HG03469 (cell line): ENCODE data around the gene NUDT8.
"Not testable (repeated sequence)": the region's sequence is repeated elsewhere in the genome, so short reads cannot be mapped to it uniquely, and the experiment has no call there.

ENCODE experiments used
- ATAC-seq: cut with Tn5 transposase; IDR thresholded peaks from one replicate; pipeline ENCODE4 v1.9.1; 2021; ENCODE audit warnings: mild to moderate bottlenecking, moderate library complexity, moderate number of reproducible peaks; ENCODE audit not compliant: unreplicated experiment

NUDT8 gene

GRCh38 chr11:67613960-67614715 is 15.6 kb downstream of the NUDT8 start:
- ATAC-seq = peak; percentile 61

GRCh38 chr11:67613313-67613959 is 16.3 kb downstream of the NUDT8 start:
- ATAC-seq = no peak

GRCh38 chr11:67612751-67613150 is 17.0 kb downstream of the NUDT8 start:
- ATAC-seq = no peak

GRCh38 chr11:67611704-67612587 is 17.8 kb downstream of the NUDT8 start:
- ATAC-seq = no peak

- ATAC-seq = no peak
Observed at GRCh38 chr11:67611165-67611564, 18.6 kb downstream of the NUDT8 start.

GRCh38 chr11:67610302-67610868 is 19.4 kb downstream of the NUDT8 start:
- ATAC-seq = no peak

GRCh38 chr11:67609316-67609715 is 20.4 kb downstream of the NUDT8 start:
- no peak for ATAC-seq

GRCh38 chr11:67608486-67608885 is 21.3 kb downstream of the NUDT8 start:
- no peak for ATAC-seq

GRCh38 chr11:67607507-67607906 is 22.2 kb downstream of the NUDT8 start:
- ATAC-seq = no peak

GRCh38 chr11:67606492-67607295 is 23.0 kb downstream of the NUDT8 start, which contains the start of gene NDUFV1:
TSS of gene NDUFV1 (plus strand) at chr11:67606936. CDS start at chr11:67607005, 69 bp downstream.
- ATAC-seq = peak; percentile 74

- no peak for ATAC-seq
Observed at GRCh38 chr11:67606093-67606491, 23.6 kb downstream of the NUDT8 start.

GRCh38 chr11:67605231-67606011 is 24.3 kb downstream of the NUDT8 start:
- ATAC-seq = no peak

- ATAC-seq = no peak
Observed at GRCh38 chr11:67604815-67605214, 24.9 kb downstream of the NUDT8 start.

- not testable (repeated sequence) for ATAC-seq
Observed at GRCh38 chr11:67604119-67604518, 25.6 kb downstream of the NUDT8 start.

GRCh38 chr11:67601098-67601497 is 28.6 kb downstream of the NUDT8 start:
- ATAC-seq = no peak

GRCh38 chr11:67600324-67601029 is 29.3 kb downstream of the NUDT8 start:
- ATAC-seq = no peak

- ATAC-seq = no peak
Observed at GRCh38 chr11:67599149-67599548, 30.6 kb downstream of the NUDT8 start.

- not testable (repeated sequence) for ATAC-seq
Observed at GRCh38 chr11:67597963-67598362, 31.8 kb downstream of the NUDT8 start.

GRCh38 chr11:67597458-67597857 is 32.3 kb downstream of the NUDT8 start:
- ATAC-seq = not testable (repeated sequence)
